Adipocyte (in vitro differentiated cells): ENCODE measurements around the gene SEMA5A.

Experiments used
- DNase-seq: peaks from one replicate; pipeline ENCODE4 v3.0.0-alpha.2; 2015; ENCODE audit warnings: low read depth
- H3K27me3 ChIP-seq: replicated peaks from 2 replicates; pipeline ENCODE4 v1.7.0; 2013; ENCODE audit warnings: mild to moderate bottlenecking, low read length, moderate library complexity; ENCODE audit not compliant: control insufficient read depth, insufficient read depth
- H3K36me3 ChIP-seq: 2 replicates; pipeline ENCODE4 v1.7.0; 2013; ENCODE audit warnings: low read length, mild to moderate bottlenecking, moderate library complexity; ENCODE audit not compliant: control insufficient read depth, insufficient read depth, severe bottlenecking
- H3K4me1 ChIP-seq: 2 replicates; pipeline ENCODE4 v1.7.0; 2013; ENCODE audit warnings: mild to moderate bottlenecking, low read length, moderate library complexity; ENCODE audit not compliant: control insufficient read depth, insufficient read depth
- H3K4me3 ChIP-seq: 2 replicates; pipeline ENCODE4 v1.7.0; 2013; ENCODE audit warnings: mild to moderate bottlenecking, low read length, moderate library complexity
- H3K9ac ChIP-seq: 2 replicates; pipeline ENCODE4 v1.7.0; 2013; ENCODE audit warnings: mild to moderate bottlenecking, low read length, moderate library complexity
- H3K9me3 ChIP-seq: 2 replicates; pipeline ENCODE4 v1.7.0; 2013; ENCODE audit warnings: mild to moderate bottlenecking, low read length, moderate library complexity; ENCODE audit not compliant: control insufficient read depth

SEMA5A gene

GRCh38 chr5:9505225-9505624 is 40.6 kb downstream of the SEMA5A start:
- Histone ChIP-seq H3K36me3 (no peaks in the 10 kb centered on the region), H3K27me3 (no peaks in the 10 kb centered on the region), H3K9ac (no peak overlapping the region), H3K4me1 (peaks cover 12% of the 10 kb centered on the region), H3K4me3 (no peak overlapping the region), H3K9me3 (no peaks in the 10 kb centered on the region)
- DNase-seq, result no peak

DNA sequence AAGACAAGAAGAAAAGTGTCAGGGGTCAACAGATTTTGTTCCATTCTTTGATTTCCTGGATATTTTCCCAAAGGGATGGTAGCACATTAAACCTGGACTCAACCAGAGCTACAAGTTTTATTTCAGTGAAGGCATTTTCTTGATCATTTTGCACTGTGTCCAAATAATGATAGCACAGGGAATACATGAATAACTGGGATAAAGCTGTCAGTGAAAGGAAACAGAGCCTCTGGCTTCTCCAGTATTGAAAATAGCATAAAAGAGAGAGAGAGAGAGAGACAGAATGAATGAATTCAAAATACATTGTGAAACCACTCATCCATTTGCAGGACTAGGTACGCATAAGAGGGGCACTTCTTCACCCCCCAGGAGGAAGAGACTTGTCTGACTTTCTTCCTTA is 43.0 kb downstream of the SEMA5A start:
- no peaks in the 10 kb centered on the region for H3K36me3 ChIP-seq
- no peak for DNase-seq
- H3K9me3 ChIP-seq, result no peaks in the 10 kb centered on the region
- H3K27me3 ChIP-seq, result no peaks in the 10 kb centered on the region
- H3K9ac ChIP-seq, result no peak overlapping the region
- no peak overlapping the region for H3K4me3 ChIP-seq
- peaks cover 15% of the 10 kb centered on the region for H3K4me1 ChIP-seq

DNA sequence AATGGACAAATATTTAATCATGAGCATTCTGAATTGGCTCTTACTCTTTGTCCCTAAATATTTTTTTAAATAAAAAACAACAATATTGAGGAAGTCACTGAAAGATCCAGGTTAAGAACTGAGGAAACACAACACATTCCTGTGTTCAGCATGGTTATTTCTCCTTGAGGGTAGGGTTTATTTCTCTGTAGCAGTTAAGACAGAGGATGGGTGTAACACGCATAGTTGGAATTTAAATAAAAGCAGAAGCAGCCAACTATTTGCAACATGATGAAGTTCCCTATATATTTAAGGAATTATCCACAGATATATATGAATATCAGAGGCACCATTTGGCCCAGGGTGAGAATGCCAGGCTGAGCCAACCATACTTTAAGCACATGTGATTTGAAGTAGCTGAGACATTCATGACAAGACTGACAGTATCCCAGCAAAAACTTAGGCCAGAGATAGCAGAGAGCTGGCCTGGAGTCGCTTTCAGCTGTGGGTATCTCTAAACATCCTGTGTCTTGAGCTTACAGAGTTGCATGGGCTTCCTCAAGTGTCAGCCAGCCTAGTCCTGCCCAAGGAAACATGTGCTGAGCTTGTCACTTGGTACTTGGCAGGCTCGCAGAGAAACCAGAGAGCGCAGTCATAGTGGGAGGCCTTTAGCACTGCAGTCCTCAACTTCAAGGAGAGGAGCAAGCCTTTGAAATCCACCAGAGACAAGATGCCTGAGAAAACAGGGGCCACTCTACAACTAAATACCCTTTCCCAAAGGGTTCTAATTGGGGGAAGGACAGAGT is 43.6 kb downstream of the SEMA5A start:
- Histone ChIP-seq H3K4me1 (peaks cover 15% of the 10 kb centered on the region), H3K27me3 (no peaks in the 10 kb centered on the region), H3K9me3 (no peaks in the 10 kb centered on the region), H3K4me3 (no peak overlapping the region), H3K36me3 (no peaks in the 10 kb centered on the region), H3K9ac (no peak overlapping the region)
- no peak for DNase-seq

- DNase-seq, result no peak
- Histone ChIP-seq H3K9ac (no peak overlapping the region), H3K9me3 (no peaks in the 10 kb centered on the region), H3K27me3 (no peaks in the 10 kb centered on the region), H3K36me3 (no peaks in the 10 kb centered on the region), H3K4me1 (peaks cover 15% of the 10 kb centered on the region), H3K4me3 (no peak overlapping the region)
These were observed 45.2 kb downstream of the SEMA5A start for GRCh38 chr5:9500625-9501024.

DNA sequence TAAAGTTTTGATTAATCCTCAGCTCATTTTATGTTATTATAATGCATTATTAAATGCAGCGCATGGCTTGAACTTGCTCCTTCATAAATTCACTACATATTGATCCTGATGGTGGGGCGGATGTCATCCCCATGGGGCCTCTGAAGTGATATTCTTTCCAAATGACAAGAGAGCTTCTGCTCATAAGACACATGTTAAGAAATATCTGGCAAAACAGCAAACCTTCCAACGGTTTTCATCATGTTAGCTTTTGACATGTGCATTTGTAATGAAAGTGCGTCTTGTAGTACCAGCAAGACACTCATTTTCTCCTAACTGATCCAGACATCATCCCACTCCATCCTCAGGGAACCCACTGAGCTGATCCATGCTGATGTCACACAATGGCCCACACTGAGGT is 45.7 kb downstream of the SEMA5A start:
- Histone ChIP-seq H3K27me3 (no peaks in the 10 kb centered on the region), H3K4me1 (peaks cover 12% of the 10 kb centered on the region), H3K9ac (no peak overlapping the region), H3K9me3 (no peaks in the 10 kb centered on the region), H3K36me3 (no peaks in the 10 kb centered on the region), H3K4me3 (no peak overlapping the region)
- no peak for DNase-seq

DNA sequence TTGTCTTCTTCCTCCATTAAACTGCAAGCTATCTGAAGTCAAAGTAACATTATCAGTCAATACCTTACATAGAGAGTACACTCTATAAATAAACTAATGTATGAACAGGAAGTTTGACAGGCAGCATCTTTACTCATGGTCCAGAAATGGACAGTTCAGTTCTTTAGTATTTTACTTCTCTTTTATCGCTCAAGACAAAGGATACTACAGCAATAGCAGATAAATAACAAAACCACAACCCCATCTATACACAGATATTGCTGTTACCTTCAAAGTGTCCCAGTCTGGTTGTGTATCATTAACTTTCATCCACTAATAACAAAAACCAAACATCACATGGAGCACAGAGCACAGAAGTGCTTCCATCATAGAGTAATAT is 46.4 kb downstream of the SEMA5A start:
- no peaks in the 10 kb centered on the region for H3K27me3 ChIP-seq
- H3K4me1 ChIP-seq, result peaks cover 12% of the 10 kb centered on the region
- no peak overlapping the region for H3K4me3 ChIP-seq
- H3K36me3 ChIP-seq, result no peaks in the 10 kb centered on the region
- DNase-seq, result no peak
- H3K9me3 ChIP-seq, result no peaks in the 10 kb centered on the region
- no peak overlapping the region for H3K9ac ChIP-seq

DNA sequence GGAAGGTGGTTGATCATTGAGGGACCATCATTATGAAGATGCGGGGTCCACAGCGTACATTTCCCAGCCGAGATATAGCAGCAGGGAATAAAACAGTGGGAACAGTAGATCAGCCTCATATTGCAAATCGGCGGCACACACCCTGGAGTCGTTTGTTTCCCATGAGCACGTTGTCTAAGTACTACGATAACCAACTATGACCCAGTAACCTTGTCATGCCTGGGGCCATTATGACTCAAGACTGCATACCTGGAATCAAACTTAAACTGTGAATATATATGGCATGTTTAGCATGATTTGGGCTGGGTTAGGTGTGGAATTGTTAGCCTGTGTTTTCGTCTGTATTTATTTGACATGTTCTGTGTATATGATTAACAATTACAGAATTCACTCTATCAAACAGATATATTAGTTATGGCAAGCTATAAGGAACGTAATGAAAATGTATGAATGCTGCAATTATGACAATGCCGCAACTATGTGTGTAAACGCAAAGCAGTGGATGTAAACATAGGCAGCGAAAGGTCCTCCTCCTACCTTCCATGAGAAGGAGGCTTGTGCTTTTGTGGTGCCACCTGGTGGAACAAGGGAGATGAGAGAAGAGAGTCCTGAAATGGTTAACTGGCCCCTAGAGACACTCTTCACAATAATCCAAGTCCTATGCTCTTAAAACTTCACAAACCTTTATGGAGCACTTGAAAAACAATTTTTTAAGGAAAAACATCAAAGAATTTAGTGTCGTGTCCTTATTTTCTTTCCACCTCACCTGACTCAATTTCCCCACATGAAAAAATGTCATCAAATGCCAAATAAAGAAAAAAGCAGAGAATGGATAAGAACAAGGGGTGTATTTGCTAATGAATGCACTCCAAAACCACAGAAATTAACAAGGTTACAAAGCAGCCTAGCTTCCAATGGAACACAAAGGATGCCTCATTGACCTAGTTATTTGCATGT is 47.1 kb downstream of the SEMA5A start:
- H3K4me3 ChIP-seq, result no peak overlapping the region
- no peaks in the 10 kb centered on the region for H3K9me3 ChIP-seq
- peaks cover 12% of the 10 kb centered on the region for H3K4me1 ChIP-seq
- no peaks in the 10 kb centered on the region for H3K36me3 ChIP-seq
- H3K9ac ChIP-seq, result no peak overlapping the region
- H3K27me3 ChIP-seq, result no peaks in the 10 kb centered on the region
- no peak for DNase-seq

DNA sequence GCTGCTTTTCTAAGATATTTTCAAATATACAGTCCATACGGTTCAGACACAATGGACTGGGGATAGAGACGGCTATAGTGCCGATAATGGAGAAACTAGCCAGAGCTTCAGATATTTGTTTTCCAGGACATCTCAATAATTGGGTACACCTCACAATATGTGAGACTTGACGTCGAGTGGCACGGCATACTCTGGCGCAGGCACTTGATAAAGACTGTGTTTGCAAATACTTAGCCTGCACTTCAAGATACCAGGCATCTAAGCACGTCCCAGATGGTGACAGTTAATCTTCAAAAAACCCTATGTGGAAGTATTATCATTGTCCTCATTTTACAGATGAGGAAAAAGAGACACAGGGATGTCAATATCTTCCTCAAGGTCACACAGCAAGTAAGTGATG is 48.5 kb downstream of the SEMA5A start:
- Histone ChIP-seq H3K9ac (no peak overlapping the region), H3K9me3 (no peaks in the 10 kb centered on the region), H3K4me1 (peaks cover 12% of the 10 kb centered on the region), H3K27me3 (no peaks in the 10 kb centered on the region), H3K4me3 (no peak overlapping the region), H3K36me3 (no peaks in the 10 kb centered on the region)
- DNase-seq, result no peak

DNA sequence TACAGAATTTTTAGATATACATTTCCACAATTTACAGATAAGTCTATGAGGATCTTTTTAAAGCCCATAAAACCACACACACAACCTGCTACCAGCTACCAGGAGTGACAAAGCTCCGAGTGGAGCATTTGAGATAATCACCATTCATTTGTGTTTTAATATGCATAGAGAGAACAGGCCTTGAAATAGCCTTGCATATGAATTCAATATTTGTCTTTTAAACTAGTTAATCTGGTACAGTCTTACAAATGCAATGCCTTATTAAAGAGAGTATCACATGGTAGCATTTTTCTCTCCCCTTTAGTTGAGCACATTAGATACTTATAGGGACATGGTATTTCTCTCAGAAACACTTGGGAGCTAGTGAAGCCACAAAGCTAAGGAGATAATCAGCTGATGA is 49.1 kb downstream of the SEMA5A start:
- no peak for DNase-seq
- Histone ChIP-seq H3K36me3 (no peaks in the 10 kb centered on the region), H3K27me3 (no peaks in the 10 kb centered on the region), H3K4me1 (peaks cover 12% of the 10 kb centered on the region), H3K9me3 (no peaks in the 10 kb centered on the region), H3K9ac (no peak overlapping the region), H3K4me3 (no peak overlapping the region)

GRCh38 chr5:9495121-9495520 is 50.8 kb downstream of the SEMA5A start:
- Histone ChIP-seq H3K36me3 (no peaks in the 10 kb centered on the region), H3K4me3 (no peak overlapping the region), H3K9ac (no peak overlapping the region), H3K9me3 (no peaks in the 10 kb centered on the region), H3K4me1 (peaks cover 5% of the 10 kb centered on the region), H3K27me3 (no peaks in the 10 kb centered on the region)
- no peak for DNase-seq

- Histone ChIP-seq H3K36me3 (no peaks in the 10 kb centered on the region), H3K9ac (no peak overlapping the region), H3K4me1 (no peaks in the 10 kb centered on the region), H3K27me3 (no peaks in the 10 kb centered on the region), H3K9me3 (no peaks in the 10 kb centered on the region), H3K4me3 (no peak overlapping the region)
- DNase-seq, result no peak
These were observed 51.6 kb downstream of the SEMA5A start for GRCh38 chr5:9494301-9494700.
